Progenitor cell of endocrine pancreas (in vitro differentiated cells): ENCODE measurements around the gene PIAS2. TPM values are rescaled to one million over a fixed set of nuclear protein-coding genes. Genes with fewer than 3 reads are reported as not detected.
"Not testable (repeated sequence)": the region's sequence is repeated elsewhere in the genome, so short reads cannot be mapped to it uniquely, and the experiment has no call there.

Source experiments
- DNase-seq: peaks from one replicate; pipeline ENCODE4 v3.0.0; 2021; ENCODE audit warnings: low spot score; ENCODE audit not compliant: unreplicated experiment
- H3K27ac Mint-ChIP-seq: 2 replicates; pipeline ENCODE4 v1.8.0; 2021; ENCODE audit warnings: mild to moderate bottlenecking, moderate library complexity, mixed read lengths
- H3K27me3 Mint-ChIP-seq: 2 replicates; pipeline ENCODE4 v1.8.0; 2021; ENCODE audit warnings: mixed read lengths
- H3K36me3 Mint-ChIP-seq: 2 replicates; pipeline ENCODE4 v1.8.0; 2022; ENCODE audit warnings: mixed read lengths; ENCODE audit not compliant: insufficient read depth
- H3K4me1 Mint-ChIP-seq: 2 replicates; pipeline ENCODE4 v1.8.0; 2021; ENCODE audit warnings: low read depth, mixed read lengths
- H3K4me3 Mint-ChIP-seq: 2 replicates; pipeline ENCODE4 v1.8.0; 2021; ENCODE audit warnings: low read depth, mild to moderate bottlenecking, moderate library complexity, mixed read lengths
- H3K9me3 Mint-ChIP-seq: 2 replicates; pipeline ENCODE4 v1.8.0; 2021; ENCODE audit warnings: low read depth, mixed read lengths
- CTCF ChIP-seq: fragments of 200-600 bp; sonication (generic); IDR thresholded peaks from one replicate; pipeline ENCODE4 v1.5.0; 2021; ENCODE audit warnings: antibody characterized with exemption, mild to moderate bottlenecking; ENCODE audit not compliant: unreplicated experiment
- long read RNA-seq: library from polyadenylated mRNA; unstranded; transcript quantifications from one replicate; pipeline ENCODE4 v2.0.0, GENCODE V29; 2020
- total RNA-seq: library from RNA; stranded (reverse); gene quantifications from 2 replicates; pipeline ENCODE4 v1.2.1, GENCODE V29; 2021

PIAS2 gene
- total RNA-seq: 36.3 and 42.6 TPM in 2 replicates
- long read RNA-seq, full-length matches to known transcripts: 1 of 8 reads
- long read RNA-seq, partial matches to known transcripts: 3 of 8 reads
- long read RNA-seq, other reads (novel, unspliced or antisense): 4 of 8 reads

- no peak for TF ChIP-seq CTCF
- peak; percentile 72 for DNase-seq
- Mint-ChIP-seq H3K9me3 (no peaks in the 10 kb centered on the region), H3K36me3 (no peaks in the 10 kb centered on the region), H3K27ac (peak within 1 kb of the TSS; percentile 92), H3K27me3 (peaks cover 8% of the 10 kb centered on the region), H3K4me3 (peak within 1 kb of the TSS; percentile 88), H3K4me1 (peaks cover 23% of the 10 kb centered on the region)
Measured at GRCh38 chr18:46917108-46917802, at the start of gene PIAS2, which contains the start of gene KATNAL2. PIAS2 (minus strand) TSS chr18:46917507; CDS start chr18:46917345, 162 bp downstream. KATNAL2 (plus strand) TSS chr18:46917602; CDS start chr18:46946873, 29,271 bp downstream.

DNA sequence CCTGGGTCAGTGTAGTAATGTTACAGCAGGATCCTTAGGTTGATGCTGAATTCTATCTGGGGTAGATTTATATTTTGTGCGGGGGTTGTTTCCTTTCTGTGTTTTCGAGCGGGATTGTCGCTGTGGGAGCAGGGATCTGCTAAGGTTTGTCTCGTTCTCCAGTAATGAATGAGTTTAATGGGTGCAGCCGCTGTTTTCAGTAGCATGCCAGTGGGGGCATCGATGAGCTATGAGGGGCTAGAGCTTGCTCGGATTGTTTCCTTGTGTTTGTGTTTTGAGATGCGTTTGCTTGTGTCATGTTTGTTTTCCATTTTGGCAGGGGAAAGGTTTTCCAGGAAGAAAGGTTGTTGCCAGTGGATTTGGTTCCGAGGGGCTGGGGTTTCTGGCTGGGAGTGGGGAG lies 49.0 kb upstream of the PIAS2 start:
- not testable (repeated sequence) for H3K4me3 Mint-ChIP-seq, H3K9me3 Mint-ChIP-seq, H3K27ac Mint-ChIP-seq, DNase-seq, H3K4me1 Mint-ChIP-seq, H3K36me3 Mint-ChIP-seq, H3K27me3 Mint-ChIP-seq

- H3K4me3 Mint-ChIP-seq, H3K4me1 Mint-ChIP-seq, DNase-seq, H3K27ac Mint-ChIP-seq, H3K36me3 Mint-ChIP-seq, H3K27me3 Mint-ChIP-seq: not testable (repeated sequence)
- H3K9me3 Mint-ChIP-seq: peaks cover 12% of the 10 kb centered on the region
Measured at GRCh38 chr18:46964579-46965293, 47.4 kb upstream of the PIAS2 start.

DNA sequence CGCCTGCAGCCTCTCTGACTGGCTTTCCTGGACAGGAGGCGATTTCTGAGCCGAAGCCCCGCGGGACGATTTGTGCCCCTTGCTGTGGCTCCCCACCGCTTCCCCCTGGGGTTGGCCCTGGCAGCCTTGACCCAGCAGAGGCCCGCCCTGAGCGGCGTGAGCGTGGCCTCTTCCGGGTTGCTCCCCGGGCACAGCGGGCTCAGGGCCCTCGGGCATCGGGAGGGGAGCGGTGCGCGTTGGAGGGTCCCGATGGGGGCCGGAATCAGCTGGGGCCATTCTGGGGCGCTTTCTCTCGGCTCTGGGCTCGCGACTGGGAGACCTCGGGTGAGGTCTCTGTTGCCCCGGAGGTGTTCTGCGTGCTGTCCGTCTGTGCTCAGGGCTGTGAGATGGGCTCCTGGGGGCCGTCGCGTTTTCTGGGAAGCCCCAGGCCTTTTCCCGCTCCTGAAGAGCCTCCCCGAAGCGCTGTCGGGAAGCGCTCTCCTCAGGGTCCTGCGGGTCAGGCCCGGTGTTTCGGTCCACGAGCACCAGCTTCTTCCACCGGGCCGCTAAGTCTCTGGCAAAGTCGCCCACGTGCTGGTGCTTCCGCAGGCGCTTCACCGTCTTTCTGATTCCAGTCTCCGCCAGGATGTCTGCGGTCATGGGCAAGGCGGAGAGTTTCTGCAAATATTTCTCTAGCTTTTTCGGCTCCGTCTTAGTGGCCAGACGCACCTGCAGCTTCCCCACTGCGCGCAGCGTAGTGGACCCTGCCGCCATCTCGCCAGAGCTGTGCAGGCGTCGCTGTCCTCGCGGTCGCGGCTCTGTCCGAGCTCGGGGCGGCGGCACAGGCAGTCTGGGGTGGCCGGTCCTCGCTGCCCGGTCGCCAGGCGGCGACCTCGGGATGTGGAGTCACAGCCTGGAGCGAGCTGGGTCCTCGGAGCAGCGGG lies 46.6 kb upstream of the PIAS2 start:
- H3K27ac Mint-ChIP-seq, H3K27me3 Mint-ChIP-seq, H3K36me3 Mint-ChIP-seq, H3K4me1 Mint-ChIP-seq, DNase-seq, H3K4me3 Mint-ChIP-seq: not testable (repeated sequence)
- peaks cover 12% of the 10 kb centered on the region for H3K9me3 Mint-ChIP-seq

- DNase-seq: no peak
- H3K27me3 Mint-ChIP-seq: no peaks in the 10 kb centered on the region
- no peak overlapping the region for H3K27ac Mint-ChIP-seq
- no peaks in the 10 kb centered on the region for H3K4me1 Mint-ChIP-seq
- peaks cover 4% of the 10 kb centered on the region for H3K36me3 Mint-ChIP-seq
- no peak overlapping the region for H3K4me3 Mint-ChIP-seq
- peaks cover 12% of the 10 kb centered on the region for H3K9me3 Mint-ChIP-seq
- no peak for TF ChIP-seq CTCF
Measured at GRCh38 chr18:46958209-46958608, 40.9 kb upstream of the PIAS2 start.

GRCh38 chr18:46953195-46953594 lies 35.9 kb upstream of the PIAS2 start:
- Mint-ChIP-seq H3K4me3 (no peak overlapping the region), H3K27me3 (no peaks in the 10 kb centered on the region), H3K36me3 (no peaks in the 10 kb centered on the region), H3K4me1 (no peaks in the 10 kb centered on the region), H3K27ac (no peak overlapping the region), H3K9me3 (no peaks in the 10 kb centered on the region)
- DNase-seq: no peak
- TF ChIP-seq CTCF: no peak
